Raji (cell line): Measurements from ENCODE around the gene ANP32D.

Source experiments
- POLR2A ChIP-seq: IDR thresholded peaks from 2 replicates; pipeline ENCODE4 v1.6.1; 2011; ENCODE audit warnings: low read depth, low read length, control low read depth; ENCODE audit not compliant: insufficient read depth

The ANP32D gene

GRCh38 chr12:48489012-48489411 lies 16.7 kb downstream of the ANP32D start:
- no peak for TF ChIP-seq POLR2A

- no peak for TF ChIP-seq POLR2A
These were observed 36.6 kb downstream of the ANP32D start for GRCh38 chr12:48508987-48509386.

GRCh38 chr12:48510111-48510510 lies 37.8 kb downstream of the ANP32D start:
- TF ChIP-seq POLR2A: no peak

- TF ChIP-seq POLR2A: no peak
These were observed 40.5 kb downstream of the ANP32D start for GRCh38 chr12:48512855-48513254.

GRCh38 chr12:48514728-48515127 lies 42.4 kb downstream of the ANP32D start:
- TF ChIP-seq POLR2A: no peak
